NK-92 treated with Interleukin-12 subunit alpha and Interleukin-12 subunit beta, amount 100 ng/mL, for 24 hours (cell line): ENCODE results near the gene CPA3.

Source experiments
- DNase-seq: peaks from one replicate; lab custom pipeline; 2025; lab: John Stamatoyannopoulos, UW

The CPA3 gene

DNA sequence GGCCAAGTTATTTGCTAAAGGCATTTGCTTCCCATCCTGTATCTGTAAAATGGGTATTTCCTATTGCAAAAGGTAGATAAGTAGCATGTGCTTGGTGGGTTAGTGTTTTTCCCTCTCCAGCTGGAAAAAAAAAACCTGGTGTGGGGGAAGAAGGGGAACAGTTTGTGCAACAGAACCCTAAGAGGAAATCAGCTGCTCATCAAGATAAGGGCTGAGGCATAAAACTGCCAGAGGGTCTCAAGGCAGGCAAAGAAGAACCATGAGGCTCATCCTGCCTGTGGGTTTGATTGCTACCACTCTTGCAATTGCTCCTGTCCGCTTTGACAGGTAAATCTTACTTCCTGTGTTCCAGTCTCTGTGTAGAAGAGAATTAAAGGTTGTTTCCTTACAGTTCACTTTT is at the start of gene CPA3:
Gene CPA3, plus strand, starts transcription at position 248 of the 400 bp plus-strand sequence. Its CDS starts 12 bp downstream, at position 260.
- DNase-seq, result no peak

DNA sequence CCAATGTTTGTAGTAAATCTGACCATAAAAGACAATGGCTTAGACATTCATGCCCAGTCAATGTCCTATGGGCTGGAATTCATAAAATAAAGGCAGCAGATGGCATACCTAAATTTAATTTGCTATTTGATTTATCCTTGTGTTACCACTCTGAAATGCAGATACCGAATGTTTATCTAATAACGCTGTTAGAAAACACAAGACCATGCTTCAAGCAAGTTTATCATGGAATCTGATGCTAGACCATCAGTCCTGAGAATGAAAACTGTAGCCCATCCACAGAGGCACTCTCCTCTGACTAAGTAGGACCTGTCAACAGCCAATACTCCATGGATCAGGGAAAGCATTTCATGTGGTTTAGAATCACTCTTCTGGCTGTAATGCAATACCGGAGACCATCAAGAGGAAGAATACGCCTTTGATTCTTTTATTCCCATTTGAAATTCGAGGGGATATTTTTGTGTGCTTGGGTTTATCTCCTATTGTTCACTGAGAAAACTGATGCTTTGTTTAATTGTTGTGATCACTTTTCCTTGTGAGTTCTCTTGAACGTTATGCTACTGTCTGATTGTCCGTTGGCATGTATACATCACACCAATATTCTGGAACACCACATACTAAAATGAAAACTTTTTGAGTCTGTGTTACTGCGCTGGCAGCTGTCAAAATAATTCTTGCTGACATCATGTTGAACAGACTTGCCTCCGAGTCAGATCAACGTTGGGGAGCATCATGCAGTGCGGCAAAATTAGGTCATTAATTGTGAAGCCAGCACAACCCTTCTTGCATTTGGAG is 49.6 kb upstream of the CPA3 start:
- DNase-seq, result no peak

GRCh38 chr3:148816427-148816826 is 48.7 kb upstream of the CPA3 start:
- DNase-seq, result no peak

- DNase-seq, result no peak
Observed at GRCh38 chr3:148816981-148817525, 48.0 kb upstream of the CPA3 start.

GRCh38 chr3:148820361-148821245 is 44.5 kb upstream of the CPA3 start:
- DNase-seq, result no peak

DNA sequence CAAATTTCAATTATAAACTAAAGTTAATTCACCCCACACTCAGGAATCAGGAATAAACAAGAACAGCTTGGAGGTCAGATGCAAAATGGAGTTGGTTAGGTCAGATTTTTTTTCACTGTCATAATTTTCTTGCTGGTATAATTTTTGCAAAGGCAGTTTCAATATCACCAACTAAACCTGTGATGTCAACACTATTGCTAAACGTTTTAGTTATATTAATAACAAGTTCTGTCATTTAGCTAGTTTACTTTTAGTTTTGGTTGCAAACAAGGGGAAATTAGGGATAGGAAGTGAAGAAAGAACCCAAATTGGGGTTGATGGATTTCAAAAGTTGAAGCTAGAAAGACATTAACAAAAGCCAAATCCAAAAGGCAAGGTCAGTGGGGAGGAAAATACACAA is 42.1 kb upstream of the CPA3 start:
- DNase-seq, result no peak

- no peak for DNase-seq
Observed at GRCh38 chr3:148825476-148825875, 39.6 kb upstream of the CPA3 start.

DNA sequence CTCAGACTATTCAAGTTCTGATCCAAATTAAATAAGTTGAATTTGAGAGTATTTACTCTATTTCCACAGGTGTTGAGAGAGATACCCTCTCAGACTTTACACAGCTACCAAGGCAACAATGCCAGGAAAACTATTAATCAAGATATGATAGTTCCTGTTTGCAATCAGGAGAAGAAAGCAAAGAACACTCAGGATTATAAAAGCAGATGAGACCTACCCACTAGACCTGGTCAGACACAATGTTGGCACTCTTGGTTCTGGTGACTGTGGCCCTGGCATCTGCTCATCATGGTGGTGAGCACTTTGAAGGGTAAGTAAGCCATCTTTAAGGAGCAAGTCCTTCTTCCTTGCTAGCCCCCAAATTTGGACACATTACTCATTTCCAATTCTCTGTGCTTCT is 37.5 kb upstream of the CPA3 start, which contains the start of gene CPB1:
Gene CPB1, plus strand, starts transcription at position 227 of the 400 bp plus-strand sequence. Its CDS starts 13 bp downstream, at position 240.
- DNase-seq, result no peak

DNA sequence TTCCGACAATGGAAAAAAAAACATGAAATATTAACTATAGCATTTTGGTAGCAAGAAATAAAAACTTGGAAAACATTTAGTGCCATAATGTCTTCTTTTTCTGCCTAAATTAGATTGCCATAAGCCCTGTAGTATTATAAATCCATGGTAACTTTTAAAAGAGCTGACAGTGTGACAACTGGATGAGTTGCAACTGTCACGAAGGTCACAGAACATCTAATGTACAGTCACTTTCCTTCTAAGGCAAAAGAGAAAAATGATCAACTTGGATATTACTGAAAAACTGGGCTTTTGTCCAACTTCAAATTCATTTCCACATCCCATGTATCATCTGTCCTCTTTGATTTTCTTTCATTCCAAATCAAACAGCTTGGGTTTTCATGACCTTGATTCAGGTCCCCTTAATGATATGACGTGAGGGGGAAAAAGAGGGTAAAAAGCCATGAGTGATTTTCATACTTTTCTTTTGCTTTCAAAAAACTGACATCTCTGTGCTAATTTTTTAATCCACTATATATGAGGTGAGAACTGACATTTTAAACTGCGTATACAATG is 36.9 kb upstream of the CPA3 start:
- no peak for DNase-seq

- no peak for DNase-seq
Observed at GRCh38 chr3:148829926-148830325, 35.2 kb upstream of the CPA3 start.

GRCh38 chr3:148833223-148833622 is 31.9 kb upstream of the CPA3 start:
- DNase-seq, result no peak

GRCh38 chr3:148839805-148840204 is 25.3 kb upstream of the CPA3 start:
- DNase-seq, result no peak

DNA sequence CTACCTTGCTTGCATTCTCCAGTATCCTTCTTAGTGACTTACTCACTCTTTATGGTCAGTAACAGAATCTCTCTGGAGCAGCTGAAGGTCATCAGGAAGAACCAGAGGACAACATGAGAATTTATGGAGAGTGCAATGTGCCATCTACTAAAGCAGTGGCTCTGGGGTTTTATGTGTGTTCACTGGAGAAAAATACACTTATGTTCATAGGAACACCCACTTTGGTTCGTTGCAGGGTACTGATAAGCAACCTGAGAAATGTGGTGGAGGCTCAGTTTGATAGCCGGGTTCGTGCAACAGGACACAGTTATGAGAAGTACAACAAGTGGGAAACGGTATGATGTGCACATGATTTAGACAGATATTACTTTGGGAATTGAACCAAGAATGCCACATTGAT is 24.6 kb upstream of the CPA3 start:
- DNase-seq, result no peak

DNA sequence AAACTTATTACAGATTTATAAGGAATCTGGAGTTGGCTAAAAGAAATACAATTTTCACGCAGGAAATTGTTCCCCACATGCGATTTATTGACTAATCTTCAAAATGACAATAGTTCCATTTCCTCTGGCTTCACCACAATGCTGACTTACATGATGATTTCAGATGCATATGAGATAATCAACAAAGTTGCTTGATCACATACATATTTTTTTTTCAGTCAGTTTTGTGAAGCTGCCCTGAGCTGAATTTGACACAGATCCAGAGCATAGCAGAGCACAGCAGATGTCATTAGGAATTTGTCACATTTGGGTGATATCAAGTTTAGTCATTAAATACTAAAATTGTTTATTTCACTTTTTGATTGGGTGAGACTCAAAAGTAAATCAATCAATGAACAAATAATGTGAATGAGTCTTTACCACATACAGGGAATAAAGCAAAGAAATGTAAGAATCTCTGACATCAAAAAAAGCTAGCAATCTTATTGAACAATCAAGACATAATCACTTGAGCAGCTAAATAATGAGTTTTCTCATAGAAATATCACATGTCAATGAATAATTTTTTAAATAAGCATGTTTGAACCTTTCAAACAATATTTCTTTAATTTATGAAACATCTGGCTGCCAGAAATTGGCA is 19.2 kb upstream of the CPA3 start:
- DNase-seq, result no peak

- DNase-seq, result no peak
Observed at GRCh38 chr3:148847351-148847750, 17.7 kb upstream of the CPA3 start.

DNA sequence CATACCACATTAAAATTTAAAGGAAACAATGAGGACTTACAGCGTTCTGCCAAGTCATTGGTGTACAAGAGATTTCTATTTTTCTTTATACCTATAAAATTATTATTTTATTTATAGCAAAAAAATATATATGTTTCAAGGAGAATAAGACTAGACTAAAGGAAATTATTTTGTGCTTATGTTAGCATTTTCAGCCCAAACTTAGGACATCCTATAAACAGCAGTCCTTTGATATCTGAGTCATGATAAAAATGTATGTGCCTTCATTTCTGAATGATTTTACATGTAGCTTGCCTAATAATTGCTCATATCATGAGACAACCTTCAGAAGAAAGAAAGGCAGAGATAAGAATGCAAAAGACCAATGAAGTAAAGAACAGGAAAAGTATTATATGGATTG is 16.7 kb upstream of the CPA3 start:
- no peak for DNase-seq

- DNase-seq, result no peak
Observed at GRCh38 chr3:148852271-148852992, 12.7 kb upstream of the CPA3 start.

GRCh38 chr3:148853076-148853475 is 12.0 kb upstream of the CPA3 start:
- no peak for DNase-seq

DNA sequence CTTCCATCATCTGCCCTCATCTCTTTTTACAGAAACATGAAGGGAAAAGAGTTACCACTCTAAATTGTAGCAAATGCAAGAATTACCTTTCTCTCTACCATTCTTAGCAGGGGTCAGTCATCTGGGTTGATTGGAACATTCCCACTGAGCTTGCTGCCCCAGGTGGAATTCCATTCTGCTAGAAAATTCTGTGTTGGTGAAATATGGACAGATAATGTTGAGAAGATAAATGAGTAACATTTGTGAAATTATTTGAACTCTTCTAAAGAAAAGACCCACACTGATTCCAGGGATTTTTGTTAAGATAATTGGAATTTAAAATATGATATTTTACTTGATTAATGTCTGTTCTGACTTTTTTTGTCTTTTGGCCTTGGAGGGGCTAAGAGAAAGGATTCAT is 11.0 kb upstream of the CPA3 start:
- no peak for DNase-seq

DNA sequence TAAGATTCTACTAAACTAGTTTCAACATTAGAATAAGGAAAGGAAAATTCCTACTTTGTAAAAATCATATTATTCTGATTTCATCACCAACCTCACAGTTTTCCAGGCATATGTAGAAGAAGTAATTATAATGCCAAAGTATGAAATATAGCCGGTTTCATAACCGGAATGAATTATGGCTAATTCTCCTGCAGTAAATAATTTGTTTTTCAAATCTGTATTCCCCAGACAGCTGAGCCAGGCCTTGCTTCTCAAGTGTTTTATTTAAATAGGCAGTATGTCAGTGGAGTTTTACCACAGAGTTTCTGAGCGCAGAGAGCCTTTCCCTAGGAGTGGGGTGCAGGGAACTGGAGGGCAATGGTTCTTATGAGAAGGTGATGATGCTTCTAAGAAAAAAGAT is 8.7 kb upstream of the CPA3 start:
- DNase-seq, result no peak

DNA sequence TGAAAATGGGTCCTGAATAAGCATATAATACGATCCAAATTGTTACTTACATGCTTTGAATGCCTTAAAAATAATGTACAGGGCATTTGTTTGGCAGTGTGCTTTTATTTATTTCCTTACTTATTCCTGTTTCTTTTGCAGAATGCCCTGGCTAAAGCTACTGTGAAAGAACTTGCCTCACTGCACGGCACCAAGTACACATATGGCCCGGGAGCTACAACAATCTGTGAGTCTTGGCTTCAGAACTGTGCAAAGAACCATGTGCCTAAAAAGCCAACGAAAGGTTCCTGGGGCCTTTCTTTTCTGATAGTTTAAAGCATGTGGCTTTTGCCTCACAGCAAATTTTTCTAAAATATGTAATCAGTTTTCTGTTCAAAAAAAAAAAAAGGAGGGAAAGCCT is 7.8 kb upstream of the CPA3 start:
- no peak for DNase-seq
